Measurements from ENCODE around the gene POMC. TPM values are rescaled to one million over a fixed set of nuclear protein-coding genes. Genes with fewer than 3 reads are reported as not detected.
"Not testable (repeated sequence)": the region's sequence is repeated elsewhere in the genome, so short reads cannot be mapped to it uniquely, and the experiment has no call there.

POMC gene
- total and polyA plus RNA-seq, 2 donors from 2014 or later = 1.5 to 2.1 TPM

DNA sequence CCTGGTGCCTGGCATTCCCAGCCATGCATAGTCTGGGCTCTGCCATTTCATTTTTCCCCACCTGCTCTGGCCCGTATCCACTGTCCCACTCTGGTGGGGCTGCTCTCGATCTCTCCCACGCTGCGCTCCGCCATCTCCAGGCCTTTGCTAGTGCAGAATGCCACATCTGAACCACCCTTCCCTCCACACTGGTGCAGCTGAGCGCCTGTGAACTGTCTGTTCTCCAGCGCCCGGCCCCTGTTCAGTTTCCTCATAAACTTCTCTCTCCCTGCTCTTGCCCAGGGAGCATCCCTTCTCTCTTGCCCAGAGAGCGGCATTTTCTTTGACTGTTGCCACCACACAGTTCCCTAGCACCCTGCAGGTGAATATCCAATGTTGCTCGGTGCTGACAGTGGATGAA is 21.5 kb downstream of the POMC start:
- DNase-seq (peak in 1 of 5 donors; percentile 60), FAIRE-seq (no peak)
- TF ChIP-seq, protein P1, sequence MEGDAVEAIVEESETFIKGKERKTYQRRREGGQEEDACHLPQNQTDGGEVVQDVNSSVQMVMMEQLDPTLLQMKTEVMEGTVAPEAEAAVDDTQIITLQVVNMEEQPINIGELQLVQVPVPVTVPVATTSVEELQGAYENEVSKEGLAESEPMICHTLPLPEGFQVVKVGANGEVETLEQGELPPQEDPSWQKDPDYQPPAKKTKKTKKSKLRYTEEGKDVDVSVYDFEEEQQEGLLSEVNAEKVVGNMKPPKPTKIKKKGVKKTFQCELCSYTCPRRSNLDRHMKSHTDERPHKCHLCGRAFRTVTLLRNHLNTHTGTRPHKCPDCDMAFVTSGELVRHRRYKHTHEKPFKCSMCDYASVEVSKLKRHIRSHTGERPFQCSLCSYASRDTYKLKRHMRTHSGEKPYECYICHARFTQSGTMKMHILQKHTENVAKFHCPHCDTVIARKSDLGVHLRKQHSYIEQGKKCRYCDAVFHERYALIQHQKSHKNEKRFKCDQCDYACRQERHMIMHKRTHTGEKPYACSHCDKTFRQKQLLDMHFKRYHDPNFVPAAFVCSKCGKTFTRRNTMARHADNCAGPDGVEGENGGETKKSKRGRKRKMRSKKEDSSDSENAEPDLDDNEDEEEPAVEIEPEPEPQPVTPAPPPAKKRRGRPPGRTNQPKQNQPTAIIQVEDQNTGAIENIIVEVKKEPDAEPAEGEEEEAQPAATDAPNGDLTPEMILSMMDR (IDR thresholded peaks at IDR 0.05; ENCODE audit: borderline replicate concordance, extremely low read depth, insufficient read depth) = no peak
- intact Hi-C loops (cut with DNase I) = no loop called here
- Histone ChIP-seq H3K9me3 (ENCODE audit: control insufficient read depth in 2 of 3, insufficient read depth in 1 of 3, low read length in 3 of 3) (no peaks in the 10 kb centered on the region), H3K27me3 (ENCODE audit: control insufficient read depth, insufficient read depth, low read length) (no peaks in the 10 kb centered on the region), H3K36me3 (ENCODE audit: control insufficient read depth in 2 of 3, insufficient read depth in 3 of 3, low read length in 3 of 3) (no peaks in the 10 kb centered on the region), H3K4me3 (ENCODE audit: low read length in 3 of 3) (no peak overlapping the region), H3K9ac (ENCODE audit: low read length in 3 of 3) (no peak overlapping the region), H3K27ac (ENCODE audit: low read depth in 2 of 2, low read length in 2 of 2) (no peak overlapping the region), H3K4me1 (ENCODE audit: control insufficient read depth in 2 of 3, insufficient read depth in 2 of 3, low read depth in 1 of 3, low read length in 3 of 3) (no peaks in the 10 kb centered on the region)

DNA sequence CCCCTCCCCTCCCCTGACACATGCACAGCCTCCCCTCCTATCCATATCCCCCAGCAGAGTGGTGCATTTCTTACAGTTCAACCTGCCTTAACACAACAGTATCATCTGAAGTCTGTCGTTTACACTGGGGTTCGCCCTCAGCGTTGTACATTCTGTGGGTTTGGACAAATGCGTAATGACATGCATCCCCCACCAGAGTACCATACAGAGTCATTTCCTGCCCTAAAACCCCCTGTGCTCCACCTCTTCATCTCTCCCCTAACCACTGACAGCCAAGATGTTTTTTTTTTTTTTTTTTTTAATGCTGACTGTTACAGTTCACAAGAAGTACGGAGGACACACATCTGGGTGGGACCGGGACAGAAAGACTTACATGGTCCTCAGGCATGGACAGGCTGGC is 22.6 kb downstream of the POMC start:
- Histone ChIP-seq H3K36me3 (ENCODE audit: control insufficient read depth in 2 of 3, insufficient read depth in 3 of 3, low read length in 3 of 3) (no peaks in the 10 kb centered on the region), H3K9ac (ENCODE audit: low read length in 3 of 3) (no peak overlapping the region), H3K27ac (ENCODE audit: low read depth in 2 of 2, low read length in 2 of 2) (no peak overlapping the region), H3K27me3 (ENCODE audit: control insufficient read depth, insufficient read depth, low read length) (no peaks in the 10 kb centered on the region), H3K4me1 (ENCODE audit: control insufficient read depth in 2 of 3, insufficient read depth in 2 of 3, low read depth in 1 of 3, low read length in 3 of 3) (no peaks in the 10 kb centered on the region), H3K4me3 (ENCODE audit: low read length in 3 of 3) (no peak overlapping the region), H3K9me3 (ENCODE audit: control insufficient read depth in 2 of 3, insufficient read depth in 1 of 3, low read length in 3 of 3) (no peaks in the 10 kb centered on the region)
- intact Hi-C loops (cut with DNase I) = no loop called here
- DNase-seq (no peak), FAIRE-seq (no peak)
- TF ChIP-seq, protein P1 (IDR thresholded peaks at IDR 0.05; ENCODE audit: borderline replicate concordance, extremely low read depth, insufficient read depth) = no peak

DNA sequence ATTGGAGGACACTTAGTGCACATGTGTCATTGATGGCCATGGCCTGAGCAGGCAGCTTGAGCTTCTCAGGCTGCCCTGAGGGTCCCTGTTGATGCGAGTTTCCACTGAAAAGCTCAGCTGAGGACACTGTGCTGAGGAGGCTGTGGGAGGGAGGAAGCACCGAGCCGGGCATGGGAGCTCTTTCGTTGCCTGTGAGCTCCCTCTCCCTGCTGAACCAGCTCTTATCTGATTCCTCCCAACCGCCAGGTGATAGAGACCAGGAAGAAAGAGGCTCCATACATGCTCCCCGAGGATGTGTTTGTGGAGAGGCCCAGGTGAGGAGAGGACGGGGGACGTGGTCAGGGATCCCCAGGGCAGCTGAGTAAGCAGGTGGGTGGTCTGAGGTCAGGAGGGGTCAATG is 27.3 kb downstream of the POMC start:
- DNase-seq = no peak
- H3K9ac ChIP-seq (ENCODE audit: low read length in 3 of 3) = no peak overlapping the region
- H3K4me1 ChIP-seq (ENCODE audit: control insufficient read depth in 2 of 3, insufficient read depth in 2 of 3, low read depth in 1 of 3, low read length in 3 of 3) = no peaks in the 10 kb centered on the region
- H3K9me3 ChIP-seq (ENCODE audit: control insufficient read depth in 2 of 3, insufficient read depth in 1 of 3, low read length in 3 of 3) = no peaks in the 10 kb centered on the region
- no peak overlapping the region for H3K4me3 ChIP-seq (ENCODE audit: low read length in 3 of 3)
- no peaks in the 10 kb centered on the region for H3K27me3 ChIP-seq (ENCODE audit: control insufficient read depth, insufficient read depth, low read length)
- H3K36me3 ChIP-seq (ENCODE audit: control insufficient read depth in 2 of 3, insufficient read depth in 3 of 3, low read length in 3 of 3) = no peaks in the 10 kb centered on the region
- FAIRE-seq = no peak
- no peak overlapping the region for H3K27ac ChIP-seq (ENCODE audit: low read depth in 2 of 2, low read length in 2 of 2)
- TF ChIP-seq, protein P1 (IDR thresholded peaks at IDR 0.05; ENCODE audit: borderline replicate concordance, extremely low read depth, insufficient read depth) = no peak
- intact Hi-C loops (cut with DNase I) = no loop called here

DNA sequence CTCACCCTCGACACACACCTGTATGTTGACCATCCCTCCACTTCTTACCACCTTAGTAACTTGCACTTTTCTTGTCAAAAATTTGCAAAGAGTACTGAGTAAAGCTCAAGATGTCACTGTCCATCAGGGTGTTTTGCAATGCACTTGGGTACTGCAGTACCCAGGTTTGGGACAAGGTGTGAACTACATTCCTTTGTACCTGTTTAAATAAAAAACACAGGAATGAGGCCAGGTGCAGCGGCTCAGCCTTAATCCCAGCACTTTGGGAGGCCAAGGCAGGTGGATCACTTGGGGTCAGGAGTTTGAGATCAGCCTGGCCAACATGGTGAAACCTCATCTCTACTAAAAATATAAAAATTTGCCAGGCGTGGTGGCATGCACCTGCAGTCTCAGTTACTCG is 27.8 kb downstream of the POMC start:
- H3K4me3 ChIP-seq (ENCODE audit: low read length in 3 of 3); H3K27me3 ChIP-seq (ENCODE audit: control insufficient read depth, insufficient read depth, low read length); H3K4me1 ChIP-seq (ENCODE audit: control insufficient read depth in 2 of 3, insufficient read depth in 2 of 3, low read depth in 1 of 3, low read length in 3 of 3); FAIRE-seq; DNase-seq; H3K36me3 ChIP-seq (ENCODE audit: control insufficient read depth in 2 of 3, insufficient read depth in 3 of 3, low read length in 3 of 3); intact Hi-C loops (cut with DNase I); H3K9ac ChIP-seq (ENCODE audit: low read length in 3 of 3); H3K9me3 ChIP-seq (ENCODE audit: control insufficient read depth in 2 of 3, insufficient read depth in 1 of 3, low read length in 3 of 3); H3K27ac ChIP-seq (ENCODE audit: low read depth in 2 of 2, low read length in 2 of 2): not testable (repeated sequence)
